Measurements from ENCODE around the gene C1QTNF4. TPM values are rescaled to one million over a fixed set of nuclear protein-coding genes. Genes with fewer than 3 reads are reported as not detected.

The C1QTNF4 gene
- total RNA-seq, 1 experiment from 2014 or later, result 5.7 TPM

DNA sequence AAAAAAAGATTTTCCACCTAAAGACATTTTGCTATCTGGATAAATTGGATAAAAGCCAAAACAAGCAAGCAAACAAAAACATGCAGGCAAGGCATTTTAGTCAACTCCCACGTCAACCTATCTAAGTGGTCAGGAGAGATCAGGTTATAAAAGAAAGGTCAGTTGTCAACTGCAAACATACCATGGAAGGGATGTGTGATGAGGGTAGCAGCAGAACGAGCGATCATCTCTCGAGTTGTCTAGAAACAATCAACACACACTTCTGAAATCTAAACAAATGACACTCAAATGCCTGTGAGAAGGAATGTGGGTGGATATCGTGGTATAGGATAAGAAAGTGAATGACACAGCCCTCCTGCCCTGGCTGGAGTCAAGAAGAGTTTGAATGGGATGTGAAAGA, 37.3 kb upstream of the C1QTNF4 start:
- H3K4me3 Mint-ChIP-seq, result no peak overlapping the region
- DNase-seq, result no peak
- Histone ChIP-seq H3T11ph (ENCODE audit: low read length) (no peak overlapping the region), H4K91ac (ENCODE audit: insufficient read length, low read depth, low read length) (no peak overlapping the region), H3K23me2 (ENCODE audit: insufficient read length, low read depth, low read length, poor library complexity, severe bottlenecking) (no peaks in the 10 kb centered on the region), H4K8ac (replicated peaks; ENCODE audit: insufficient read length, low read depth, low read length) (no peak overlapping the region), H3K4ac (ENCODE audit: low read depth, low read length) (no peak overlapping the region), H2BK12ac (ENCODE audit: insufficient read length, low read depth, low read length) (no peak overlapping the region), H3K4me1 (ENCODE audit: insufficient read depth, low read length) (no peaks in the 10 kb centered on the region), H3K56ac (ENCODE audit: insufficient read length, low read depth, low read length) (no peak overlapping the region), H4K20me1 (ENCODE audit: control insufficient read depth, insufficient read depth, insufficient read length) (no peaks in the 10 kb centered on the region), H3K23ac (ENCODE audit: insufficient read length, low read depth, low read length) (no peak overlapping the region), H3K27me3 (ENCODE audit: insufficient read depth, low read length) (no peaks in the 10 kb centered on the region), H3K79me1 (ENCODE audit: insufficient read depth, low read depth, low read length, poor library complexity, severe bottlenecking) (no peaks in the 10 kb centered on the region), H4K5ac (ENCODE audit: insufficient read length, low read depth, low read length) (no peak overlapping the region), H3K79me2 (ENCODE audit: insufficient read depth, low read length) (no peaks in the 10 kb centered on the region), H3K4me2 (ENCODE audit: insufficient read depth, insufficient read length, low read length) (no peak overlapping the region), H3K9me3 (ENCODE audit: control insufficient read depth, low read depth, low read length) (no peaks in the 10 kb centered on the region), H2BK15ac (ENCODE audit: low read depth, low read length) (no peak overlapping the region), H2BK120ac (ENCODE audit: low read depth, low read length, poor library complexity, severe bottlenecking) (no peak overlapping the region), H2AK5ac (ENCODE audit: insufficient read length, low read length) (no peak overlapping the region), H3K9ac (ENCODE audit: extremely low read depth, insufficient read length, low read length) (no peak overlapping the region), H2BK20ac (ENCODE audit: low read depth, low read length, poor library complexity, severe bottlenecking) (no peak overlapping the region), H2AFZ (ENCODE audit: low read length) (no peak overlapping the region), H3K18ac (ENCODE audit: insufficient read length, low read depth, low read length) (no peak overlapping the region), H3K14ac (ENCODE audit: insufficient read depth, low read length) (no peak overlapping the region), H2BK5ac (ENCODE audit: insufficient read length, low read length) (no peak overlapping the region), H3K27ac (ENCODE audit: insufficient read length, low read depth, low read length) (no peak overlapping the region)
- no CpG with 5 or more reads among the region's 5 CpGs for WGBS (ENCODE audit: extremely low coverage, insufficient read length, low lambda C conversion rate)
- H3K4me1 Mint-ChIP-seq, result no peaks in the 10 kb centered on the region
- no peaks in the 10 kb centered on the region for H3K27me3 Mint-ChIP-seq (ENCODE audit: low read depth)
- no peaks in the 10 kb centered on the region for H3K9me3 Mint-ChIP-seq
- H3K36me3 Mint-ChIP-seq (ENCODE audit: insufficient read depth in 1 of 3, low read depth in 3 of 3), result peaks cover 51 to 87% (median 71%) of the 10 kb centered on the region in 3 experiments; a peak in 6 of 7 replicates
- H3K27ac Mint-ChIP-seq, result no peak overlapping the region
- TF ChIP-seq CTCF (conservative IDR thresholded peaks at IDR 0.05), result no peak

All from H9 (cell line).